Measurements from ENCODE around the gene TRAF7.

GRCh38 chr16:2174396-2175131, 19.0 kb downstream of the TRAF7 start:
- no peak for TF ChIP-seq CTCF (IDR thresholded peaks at IDR 0.05; ENCODE audit: borderline replicate concordance, extremely low read depth, low read length, poor library complexity, severe bottlenecking)
- no peak for TF ChIP-seq EZH2 (IDR thresholded peaks at IDR 0.05; ENCODE audit: borderline replicate concordance, low read depth, low read length, severe bottlenecking)

All from DND-41 (cell line).